Neutrophil (primary cell): ENCODE results near the gene AFF1.
A peak's percentile ranks its signal among the peaks of the same experiment; 100 is the strongest.

Source experiments
- H3K27ac ChIP-seq: fragments of 200-600 bp; sonication (generic); 2 replicates; pipeline ENCODE4 v1.5.1; 2016; ENCODE audit warnings: mild to moderate bottlenecking, moderate library complexity
- H3K27me3 ChIP-seq: fragments of 200-600 bp; sonication (generic); 2 replicates; pipeline ENCODE4 v1.6.0; 2016; ENCODE audit warnings: mild to moderate bottlenecking
- H3K36me3 ChIP-seq: fragments of 200-600 bp; sonication (generic); 2 replicates; pipeline ENCODE4 v1.5.1; 2017
- H3K4me1 ChIP-seq, 2 experiments: fragments of 200-600 bp in 1 of 2; sonication (generic) in 1 of 2; 1 replicate in 1 of 2; 2 replicates in 1 of 2; pipeline versions ENCODE4 v1.5.1 to v1.6.1; 2013 to 2016; ENCODE audit warnings: low read depth in 1 of 2, low read length in 1 of 2, mild to moderate bottlenecking in 1 of 2, moderate library complexity in 1 of 2; ENCODE audit not compliant: control insufficient read depth in 1 of 2, insufficient read depth in 1 of 2
- H3K4me3 ChIP-seq, 2 experiments: fragments of 200-600 bp in 1 of 2; sonication (generic) in 1 of 2; 1 replicate in 1 of 2; 2 replicates in 1 of 2; pipeline ENCODE4 v1.5.1; 2013 to 2016; ENCODE audit warnings: low read depth in 1 of 2, low read length in 1 of 2, mild to moderate bottlenecking in 1 of 2, moderate library complexity in 1 of 2
- H3K9me3 ChIP-seq: fragments of 200-600 bp; sonication (generic); 2 replicates; pipeline ENCODE4 v1.5.1; 2016
- CTCF ChIP-seq: fragments of 200-600 bp; sonication (generic); IDR thresholded peaks from 2 replicates; pipeline ENCODE4 v1.5.1; 2016; ENCODE audit warnings: antibody characterized with exemption

AFF1 gene

GRCh38 chr4:87090305-87090704 is 155.5 kb downstream of the AFF1 start:
- Histone ChIP-seq H3K9me3 (no peaks in the 10 kb centered on the region), H3K4me3 (no peak overlapping the region), H3K27me3 (no peaks in the 10 kb centered on the region), H3K36me3 (peaks cover 26% of the 10 kb centered on the region), H3K27ac (no peak overlapping the region), H3K4me1 (peaks cover 41 to 47% of the 10 kb centered on the region in 2 experiments)
- no peak for TF ChIP-seq CTCF

GRCh38 chr4:87092389-87093141 is 157.8 kb downstream of the AFF1 start:
- H3K27me3 ChIP-seq = no peaks in the 10 kb centered on the region

GRCh38 chr4:87093443-87094123 is 158.8 kb downstream of the AFF1 start:
- Histone ChIP-seq H3K4me3 (no peak overlapping the region), H3K36me3 (peaks cover 38% of the 10 kb centered on the region), H3K27me3 (no peaks in the 10 kb centered on the region), H3K27ac (peak overlapping the region; percentile 61), H3K9me3 (no peaks in the 10 kb centered on the region), H3K4me1 (peaks cover 15 to 22% of the 10 kb centered on the region in 2 experiments)
- TF ChIP-seq CTCF = peak; percentile 44

More at GRCh38 chr4:87092389-87093141, 157.8 kb downstream of the AFF1 start:
- Histone ChIP-seq H3K4me1 (peaks cover 25 to 30% of the 10 kb centered on the region in 2 experiments), H3K4me3 (no peak overlapping the region), H3K27ac (peak overlapping the region; percentile 61), H3K9me3 (no peaks in the 10 kb centered on the region), H3K36me3 (peaks cover 38% of the 10 kb centered on the region)
- no peak for TF ChIP-seq CTCF

GRCh38 chr4:87097075-87097474 is 162.3 kb downstream of the AFF1 start:
- Histone ChIP-seq H3K9me3 (no peaks in the 10 kb centered on the region), H3K4me3 (no peak overlapping the region), H3K27me3 (no peaks in the 10 kb centered on the region), H3K36me3 (peaks cover 38% of the 10 kb centered on the region), H3K27ac (no peak overlapping the region), H3K4me1 (peaks cover 15 to 22% of the 10 kb centered on the region in 2 experiments)
- no peak for TF ChIP-seq CTCF

- TF ChIP-seq CTCF = no peak
- no peak overlapping the region for H3K27ac ChIP-seq
- no peak overlapping the region for H3K4me3 ChIP-seq
- no peaks in the 10 kb centered on the region for H3K27me3 ChIP-seq
- peaks cover 27% of the 10 kb centered on the region for H3K36me3 ChIP-seq
- H3K9me3 ChIP-seq = no peaks in the 10 kb centered on the region
- peaks cover 0 to 7% of the 10 kb centered on the region in 2 experiments for H3K4me1 ChIP-seq
These were observed 165.4 kb downstream of the AFF1 start for GRCh38 chr4:87100168-87100567.
